ENCODE measurements around the gene DPP6.

Gene DPP6

DNA sequence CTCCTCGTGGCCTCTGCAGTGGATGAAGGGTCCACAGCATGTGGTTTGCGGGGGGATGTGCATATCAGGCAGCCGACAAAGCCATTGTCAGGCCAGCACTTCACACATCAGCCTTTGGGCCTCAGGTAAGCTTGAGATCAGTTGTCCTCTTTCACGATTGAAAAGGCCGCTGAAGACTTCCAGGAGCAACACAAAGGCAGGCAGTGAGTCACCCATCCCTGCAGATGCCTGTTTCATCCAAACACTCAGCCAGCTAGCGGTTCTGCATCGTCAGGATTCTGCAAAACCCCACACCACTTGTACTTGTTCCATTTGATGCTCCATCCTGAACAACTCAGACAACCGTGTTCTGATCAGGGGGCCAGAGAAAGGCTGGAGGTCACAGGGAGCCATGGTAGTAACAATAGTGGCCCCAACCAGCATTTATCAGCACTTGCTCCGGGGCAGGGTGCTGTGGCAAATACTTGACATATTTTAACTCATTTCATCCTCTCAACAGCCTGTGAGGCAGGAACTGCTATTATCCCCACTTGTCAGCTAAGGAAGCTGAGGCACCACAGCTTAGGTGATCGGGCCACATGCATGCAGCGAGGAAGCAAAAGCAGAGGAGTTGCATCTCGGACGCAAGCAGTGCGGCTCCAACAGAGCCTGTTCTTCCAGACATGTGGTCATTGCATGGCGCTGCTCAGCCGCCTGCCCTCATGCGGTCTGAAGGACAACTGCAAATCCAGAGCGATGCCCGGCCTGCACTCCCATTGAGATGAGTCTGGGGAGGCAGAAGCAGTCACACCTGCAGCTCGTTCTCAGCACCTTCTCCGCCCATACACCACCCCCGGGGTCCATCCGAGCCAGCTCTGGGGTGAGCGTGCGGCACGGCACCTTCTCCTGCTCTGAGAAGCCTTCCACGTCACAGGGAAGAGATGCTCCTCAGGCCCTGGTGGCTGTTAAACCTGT, 805.8 kb downstream of the DPP6 start:
- no peak for DNase-seq (ENCODE audit: low read depth in 2 of 2)

DNA sequence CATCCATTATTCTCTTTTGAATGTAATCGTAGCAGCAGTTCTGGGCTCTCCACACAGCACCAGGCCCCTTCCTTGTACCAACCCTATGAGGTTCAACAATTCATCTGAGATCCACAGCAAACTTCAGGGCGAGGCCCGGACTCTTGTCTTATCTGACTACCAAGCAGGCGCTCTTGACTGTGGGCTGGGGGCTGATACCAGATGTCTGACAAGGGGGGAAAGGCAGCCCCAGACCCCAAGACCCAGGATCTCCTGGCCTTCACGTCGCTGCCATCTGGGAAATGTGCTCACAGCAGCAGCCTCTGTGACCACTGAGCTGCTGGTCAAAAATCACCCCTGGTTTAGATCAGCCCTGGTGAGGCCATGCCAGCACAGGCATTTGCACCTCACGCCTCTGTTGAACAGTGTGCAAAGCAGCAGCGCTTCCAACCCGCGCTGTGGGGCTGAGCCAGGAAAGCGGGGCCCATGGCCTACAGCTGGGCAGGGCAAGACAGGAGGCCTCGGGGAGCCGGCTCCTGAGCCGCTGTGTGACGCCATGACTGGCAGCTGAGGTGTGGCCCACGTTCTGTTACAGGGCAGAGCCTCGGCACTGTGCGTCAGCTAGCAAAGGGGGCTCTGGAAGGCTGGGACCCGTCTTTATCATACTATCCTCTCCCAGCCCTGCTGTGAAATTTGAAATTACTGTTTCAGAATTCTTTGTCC, 806.8 kb downstream of the DPP6 start:
- no peak for DNase-seq (ENCODE audit: low read depth in 2 of 2)

DNA sequence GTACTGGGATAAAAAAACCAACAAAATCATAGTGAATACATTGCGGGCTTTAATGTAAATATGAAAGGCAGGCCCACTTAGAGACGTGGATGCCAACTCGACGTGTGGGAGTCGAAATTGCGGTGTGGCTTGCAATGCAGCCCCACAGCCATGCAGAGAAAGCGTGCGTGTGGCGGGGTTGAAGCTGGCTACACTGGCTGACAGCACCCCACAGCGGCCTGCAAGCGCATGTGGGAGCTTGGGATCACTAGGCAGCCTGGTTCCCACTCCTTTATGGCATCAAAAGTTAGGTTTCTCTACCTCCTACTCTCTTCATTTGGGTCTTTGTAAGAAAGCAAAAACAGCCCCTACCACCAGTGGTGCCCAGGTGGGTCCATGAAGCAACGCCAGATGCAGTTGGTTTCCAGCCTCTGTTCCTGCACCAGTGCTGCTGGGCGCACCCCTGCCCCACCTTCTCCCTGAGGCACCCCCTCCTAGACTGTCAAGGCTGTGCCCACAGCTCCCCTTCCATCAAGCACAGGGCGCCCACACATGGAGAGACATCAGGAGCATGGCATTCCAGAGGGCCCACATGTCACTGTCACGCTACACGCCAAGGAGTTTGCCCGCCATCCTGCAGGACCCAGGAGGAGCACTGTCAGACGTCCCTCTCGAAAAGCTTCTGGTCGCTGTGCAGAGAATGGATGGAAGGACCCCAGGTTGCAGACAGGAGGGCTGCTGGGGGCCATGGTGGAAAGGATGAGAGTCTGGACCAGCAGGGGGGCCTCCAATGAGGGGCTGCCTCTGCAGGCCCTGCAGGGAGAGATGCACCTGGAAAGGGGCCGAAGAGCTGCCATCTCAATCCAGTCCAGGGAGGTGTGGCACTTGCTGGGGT, 807.8 kb downstream of the DPP6 start:
- no peak for DNase-seq (ENCODE audit: low read depth in 2 of 2)

DNA sequence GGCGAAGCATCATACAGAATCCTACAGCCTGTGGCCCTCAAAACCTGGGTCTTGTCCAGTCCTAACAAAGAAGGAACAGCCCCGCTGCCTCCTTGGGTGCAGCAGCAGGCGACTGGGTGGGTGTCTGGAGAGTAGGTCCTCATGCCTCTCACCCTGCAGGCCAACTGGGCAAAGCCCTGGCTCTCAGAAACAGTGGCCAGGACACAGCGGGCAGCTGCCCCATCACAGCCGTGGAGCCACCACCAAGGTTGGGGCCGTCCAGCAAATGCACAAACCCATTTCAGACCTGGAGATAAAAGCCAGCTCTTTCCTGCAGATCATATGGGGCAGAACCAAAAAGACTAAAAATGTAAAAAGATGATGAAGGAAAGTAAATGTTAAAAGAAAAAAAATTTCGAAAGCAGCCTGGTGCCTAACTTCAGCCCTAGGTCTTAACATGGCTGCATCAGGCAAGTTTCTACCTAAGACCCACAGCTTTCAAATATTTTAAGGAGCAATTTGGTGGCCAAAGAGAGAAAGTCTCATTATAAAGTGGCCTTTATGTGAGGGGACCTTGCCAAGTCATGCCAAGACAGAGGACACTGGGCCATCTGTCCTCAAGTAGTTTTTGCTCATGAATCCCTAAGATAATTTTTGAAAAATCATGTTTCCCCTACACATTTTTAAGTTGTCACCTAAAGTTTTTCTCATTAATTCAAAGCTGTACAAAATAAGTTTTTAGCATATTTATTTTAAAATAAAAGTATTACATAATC, 808.6 kb downstream of the DPP6 start:
- DNase-seq (ENCODE audit: low read depth in 2 of 2), result no peak

DNA sequence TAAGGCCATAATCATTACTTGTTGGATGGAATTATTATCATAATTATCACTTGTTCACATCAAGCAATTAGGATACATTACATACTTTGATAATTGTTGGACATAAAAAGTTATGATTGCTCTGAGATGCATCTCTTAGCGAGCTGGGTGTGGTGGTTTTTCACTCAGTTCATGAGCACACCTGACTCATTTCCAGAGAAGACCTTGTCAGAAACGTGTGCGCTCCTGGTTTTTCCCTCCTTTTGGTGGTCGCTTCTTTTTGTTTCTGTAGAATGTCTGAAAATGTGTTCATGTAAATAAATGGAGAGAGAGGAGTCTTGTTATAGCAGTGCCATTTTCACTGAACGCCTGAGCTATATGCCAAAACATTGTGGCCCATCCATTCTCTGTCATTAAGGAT, 809.4 kb downstream of the DPP6 start:
- DNase-seq (ENCODE audit: low read depth in 2 of 2), result no peak

DNA sequence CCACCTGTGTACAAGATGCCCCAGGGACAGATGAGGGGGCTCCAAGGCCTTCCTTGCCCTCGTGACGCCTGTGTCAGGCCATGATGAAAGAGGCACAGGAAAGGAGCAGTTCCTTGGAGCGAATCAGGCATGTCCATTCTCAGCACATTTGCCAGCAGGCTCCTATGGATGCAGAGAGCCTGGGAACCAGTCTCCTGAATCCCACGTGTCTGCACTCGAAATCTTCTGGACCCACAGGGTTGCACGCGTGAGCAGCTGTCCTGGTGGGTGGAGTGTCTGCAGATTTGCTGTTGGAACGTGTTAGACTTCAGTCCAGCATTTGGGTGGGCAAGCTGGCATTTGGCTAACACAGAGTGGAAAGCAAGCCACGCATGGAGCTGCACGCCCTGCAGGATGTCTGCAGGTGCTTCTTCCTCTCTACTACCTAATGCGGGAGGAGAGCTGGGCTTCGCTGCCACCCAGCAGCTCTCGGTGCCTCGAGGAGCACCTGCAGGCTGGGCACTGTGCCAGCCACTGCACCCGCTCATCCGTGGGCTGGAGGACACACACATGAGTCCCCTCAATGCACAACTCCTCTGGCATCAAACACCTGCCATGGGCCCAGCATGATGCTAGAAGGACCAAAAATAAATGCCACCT, 810.1 kb downstream of the DPP6 start:
- no peak for DNase-seq (ENCODE audit: low read depth in 2 of 2)

DNA sequence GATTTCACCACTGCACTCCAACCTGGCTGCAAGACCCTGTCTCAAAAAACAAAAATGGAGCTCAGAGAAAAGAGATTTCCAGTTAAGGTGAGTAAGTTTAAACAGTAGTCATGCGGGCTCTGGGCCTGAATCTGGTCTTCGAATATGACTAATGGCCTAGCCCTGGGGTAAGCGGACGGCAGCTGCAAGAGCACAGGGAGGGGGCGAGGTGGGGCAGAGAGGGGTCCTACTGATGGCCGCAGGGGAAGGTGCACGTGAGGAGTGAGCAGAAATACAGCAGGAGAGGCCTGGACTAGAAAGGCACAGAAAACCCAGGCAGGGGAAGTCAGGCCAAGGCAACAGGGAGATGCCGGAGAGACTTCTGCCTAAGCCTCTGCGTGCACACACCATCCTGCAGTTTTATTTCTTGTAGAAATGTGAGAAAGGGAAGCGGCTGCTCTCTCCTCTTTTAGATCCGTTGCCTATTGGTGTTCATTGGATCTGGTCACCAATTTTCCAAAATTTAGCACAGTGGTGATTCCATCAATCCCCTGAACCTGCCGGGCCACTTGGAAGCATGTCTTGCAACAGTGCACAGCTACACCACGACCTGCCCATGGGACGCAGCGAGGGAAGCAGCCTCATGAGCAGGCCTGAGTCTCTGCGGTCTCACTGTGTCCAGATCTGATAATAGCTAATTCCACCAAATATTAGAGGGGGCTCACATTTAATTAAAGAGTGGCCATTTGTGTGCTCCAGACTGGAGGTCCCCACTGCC, 811.7 kb downstream of the DPP6 start:
- DNase-seq (ENCODE audit: low read depth in 2 of 2), result no peak

DNA sequence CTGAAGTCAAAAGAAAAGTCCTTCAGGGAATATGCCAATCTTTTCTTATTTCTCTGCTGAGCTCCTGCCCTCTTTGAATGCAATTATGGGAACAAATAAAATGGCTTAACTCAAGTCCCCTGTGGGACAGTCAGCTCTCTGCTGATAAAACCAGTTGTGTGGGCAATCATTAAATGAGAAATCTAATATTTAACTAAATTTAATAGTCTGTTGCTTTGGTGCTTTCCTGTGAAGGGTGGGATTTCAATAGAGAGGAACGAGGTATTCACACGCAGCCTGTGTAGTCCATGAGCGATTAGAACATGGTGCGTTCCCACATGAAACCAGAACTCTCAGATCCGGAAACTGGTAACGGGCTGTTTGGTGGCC, 812.3 kb downstream of the DPP6 start:
- DNase-seq (ENCODE audit: low read depth in 2 of 2), result no peak

DNA sequence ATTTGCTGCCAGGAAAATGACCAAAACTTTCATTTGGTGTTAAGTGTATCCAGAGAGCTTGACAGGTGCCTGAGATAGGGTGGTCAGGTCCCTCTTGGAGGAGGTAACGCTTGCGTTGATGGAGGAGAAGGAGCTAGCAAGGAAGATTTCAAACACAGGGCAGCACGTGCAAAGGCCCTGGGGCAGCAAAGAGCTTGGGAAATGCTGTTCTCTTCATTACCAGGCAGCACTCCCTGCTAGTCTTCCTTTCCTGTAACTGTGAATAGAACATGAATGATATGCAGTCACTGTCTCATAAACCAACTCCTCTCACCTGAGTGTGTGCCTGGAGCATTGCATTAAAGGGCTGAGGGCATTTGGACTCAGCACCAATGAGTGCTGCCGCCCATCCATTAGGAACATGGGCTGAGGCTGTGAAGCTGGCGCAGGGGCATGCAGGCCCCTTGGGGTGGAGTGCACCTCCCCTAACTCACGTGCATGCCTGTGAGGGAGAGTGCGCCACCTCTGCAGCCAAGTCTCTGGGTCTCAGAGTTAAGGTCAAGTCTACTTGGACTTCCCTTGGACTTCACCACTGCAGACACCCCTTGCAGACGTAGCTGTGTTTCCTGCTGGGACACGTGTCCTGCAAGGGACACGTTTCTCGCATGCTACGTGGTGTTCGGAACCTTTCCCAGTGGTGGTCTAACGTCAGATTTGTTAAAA, 813.9 kb downstream of the DPP6 start:
- no peak for DNase-seq (ENCODE audit: low read depth in 2 of 2)

DNA sequence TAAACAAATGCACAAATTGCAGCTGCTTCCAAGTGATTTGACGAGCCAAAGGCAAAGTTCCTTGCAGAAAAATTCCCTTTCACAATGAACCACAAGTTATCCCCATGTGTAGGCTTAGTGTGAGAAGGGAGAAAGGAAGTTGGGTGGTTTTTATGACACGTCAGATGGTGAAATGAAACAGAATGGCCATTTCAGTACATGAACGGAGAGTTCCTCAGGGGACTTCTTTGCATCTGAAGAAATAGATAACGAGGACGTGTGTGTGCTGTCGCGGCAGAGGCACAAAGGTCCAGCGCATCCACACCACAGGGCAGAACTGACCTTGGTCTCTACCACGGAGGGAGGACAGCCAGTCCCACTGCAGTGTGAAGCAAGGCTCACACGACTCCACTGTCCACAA, 814.9 kb downstream of the DPP6 start:
- DNase-seq (ENCODE audit: low read depth in 2 of 2), result no peak

DNA sequence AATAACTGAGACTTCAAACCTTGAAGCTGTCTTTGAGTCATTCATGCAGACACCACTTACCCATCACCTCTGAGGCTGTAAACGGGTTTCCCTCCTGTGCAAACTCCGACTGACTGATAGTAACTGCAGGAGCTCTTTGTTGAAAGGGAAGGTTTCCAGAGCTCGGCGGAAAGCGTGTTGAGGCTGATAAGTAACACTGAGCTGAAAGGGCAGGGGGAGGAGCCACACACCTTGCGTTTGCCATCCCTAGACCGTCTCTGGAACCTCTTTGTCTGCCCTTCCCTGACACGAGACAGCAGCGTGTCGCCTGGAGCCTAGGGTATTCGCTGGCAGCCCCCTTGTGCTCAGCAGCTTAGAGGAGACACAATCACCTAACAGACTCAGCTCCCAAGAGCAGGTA, 816.7 kb downstream of the DPP6 start:
- DNase-seq (ENCODE audit: low read depth in 2 of 2), result no peak

DNA sequence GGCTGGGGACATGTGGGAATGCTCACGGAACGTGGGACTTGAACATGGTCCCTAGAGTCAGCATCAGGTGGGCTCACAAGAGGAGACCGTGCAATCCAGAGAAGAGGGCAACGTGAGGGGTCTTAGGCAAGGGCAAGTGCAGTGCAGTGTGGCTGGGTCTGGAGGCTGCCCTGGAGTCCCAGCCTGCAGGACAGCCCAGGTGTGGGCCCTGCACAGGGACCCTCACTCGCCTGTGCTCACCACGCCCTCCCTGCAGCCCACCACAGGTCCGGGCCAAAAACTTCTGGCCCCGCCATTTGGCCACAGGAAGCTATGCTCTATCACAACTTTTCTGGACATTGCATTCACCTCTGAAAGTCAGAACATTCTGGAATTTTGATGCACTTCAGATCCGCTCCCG, 817.2 kb downstream of the DPP6 start:
- DNase-seq (ENCODE audit: low read depth in 2 of 2), result no peak

DNA sequence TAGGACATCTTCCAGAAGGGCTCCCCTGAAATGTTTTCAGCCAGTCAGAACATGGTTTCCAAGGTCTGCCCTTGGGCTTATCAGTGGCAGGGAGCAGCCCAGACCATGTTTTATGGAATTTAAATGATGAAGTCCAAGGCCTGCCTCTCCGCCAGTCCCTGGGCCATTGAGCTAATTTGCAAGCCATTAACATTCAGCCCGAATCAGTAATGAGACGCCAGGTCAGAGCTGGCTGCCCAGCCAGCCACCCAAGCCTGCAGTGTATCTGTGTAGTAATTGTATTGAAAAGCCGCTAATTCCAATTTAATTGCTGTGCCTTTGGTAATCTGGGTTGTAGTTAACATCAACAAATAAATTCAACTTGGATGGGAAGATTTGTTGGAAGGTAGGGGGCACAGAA, 819.3 kb downstream of the DPP6 start:
- DNase-seq (ENCODE audit: low read depth in 2 of 2), result no peak

DNA sequence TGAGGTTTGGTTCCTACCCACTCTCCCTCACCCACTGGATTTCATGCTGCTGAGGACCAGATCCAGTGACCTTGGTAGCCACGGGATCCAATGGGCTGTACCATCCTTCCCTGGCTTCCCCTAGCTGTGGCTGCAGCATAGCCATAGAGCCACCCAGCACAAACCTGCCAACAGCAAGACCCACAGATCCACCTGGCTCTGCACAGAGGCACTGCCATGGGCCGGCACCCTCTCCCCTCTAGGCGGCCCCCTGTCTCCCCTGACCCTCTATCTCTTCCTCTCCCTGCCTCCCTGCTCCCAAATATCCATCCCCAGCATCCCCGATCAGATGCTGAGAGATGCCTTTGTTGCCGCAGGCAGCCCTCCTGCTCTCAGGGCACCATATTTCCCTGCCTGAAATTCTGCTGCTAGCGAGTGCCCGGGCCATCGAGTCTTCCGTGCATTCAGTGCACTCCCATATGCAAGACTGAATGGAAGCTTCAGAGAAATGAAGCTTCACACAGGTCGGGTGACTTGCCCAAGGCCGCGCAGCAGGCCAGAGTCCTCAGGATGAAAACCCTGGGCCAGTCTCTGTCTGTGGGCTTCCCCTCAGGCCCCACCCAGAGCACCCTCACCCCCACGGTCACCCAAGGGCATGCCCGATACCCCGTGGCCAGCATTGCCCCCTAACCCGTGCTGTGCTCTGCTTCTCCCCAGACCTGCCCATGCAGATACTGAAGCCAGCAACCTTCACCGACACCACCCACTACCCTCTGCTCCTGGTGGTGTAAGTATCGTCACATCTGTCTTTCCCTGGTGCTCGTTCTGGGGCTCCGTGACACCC, 819.9 kb downstream of the DPP6 start:
- DNase-seq (ENCODE audit: low read depth in 2 of 2), result no peak

DNA sequence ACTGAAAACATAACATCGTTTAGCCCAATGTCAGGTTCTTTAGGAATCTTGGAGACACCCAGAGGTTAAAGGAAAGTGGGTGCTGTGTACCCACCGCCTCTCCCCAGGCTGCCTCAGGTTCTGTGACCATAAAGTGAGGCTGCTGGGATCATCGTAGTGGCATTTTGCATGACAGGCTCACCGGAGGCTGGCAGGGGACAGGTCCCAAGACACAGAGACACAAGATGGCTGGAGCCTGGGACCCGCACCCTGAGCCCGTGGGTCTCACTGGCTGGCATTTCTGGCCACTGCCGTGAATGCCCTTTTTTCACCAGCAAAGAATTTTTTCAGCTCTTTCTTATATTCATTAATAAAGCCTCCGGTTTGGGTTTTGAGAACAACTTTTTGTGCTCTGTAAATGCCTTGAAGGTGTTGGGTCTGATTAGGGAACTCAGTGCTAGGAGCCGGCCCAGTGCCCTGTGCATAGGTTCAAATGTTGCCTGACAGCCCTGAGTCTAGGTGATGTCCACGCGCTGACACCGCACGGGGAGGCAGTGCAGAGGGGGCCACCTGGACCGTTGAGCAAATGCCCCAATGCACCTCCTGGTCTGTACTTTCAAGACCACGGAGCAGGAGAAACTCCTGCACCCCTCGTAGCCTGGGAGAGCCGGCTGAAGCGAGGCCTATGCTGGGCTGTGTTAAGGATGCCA, 820.8 kb downstream of the DPP6 start:
- no peak for DNase-seq (ENCODE audit: low read depth in 2 of 2)

DNA sequence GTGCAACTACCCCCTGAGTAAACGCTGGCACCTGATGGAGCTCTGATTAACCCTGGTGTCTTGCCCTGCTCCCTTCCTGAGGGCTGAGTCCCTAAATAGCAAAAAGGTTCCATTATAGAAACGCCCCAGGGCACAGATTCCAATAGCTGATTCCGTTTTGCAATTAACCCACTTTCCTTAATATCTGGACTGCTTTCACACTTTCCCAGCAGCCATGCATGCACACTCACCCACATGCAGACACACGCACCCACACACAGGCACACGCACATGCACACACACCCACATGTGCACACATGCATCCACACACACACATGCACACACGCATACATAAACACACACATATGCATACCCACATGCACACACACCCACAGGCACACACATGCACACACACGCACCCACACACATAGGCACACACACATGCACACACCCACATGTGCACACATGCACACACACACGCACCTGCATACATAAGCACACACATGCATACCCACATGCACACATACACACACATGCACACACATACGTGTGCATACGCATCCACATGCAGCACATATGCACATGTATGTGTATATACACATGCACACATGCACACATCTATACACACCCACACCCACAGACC, 821.4 kb downstream of the DPP6 start:
- DNase-seq (ENCODE audit: low read depth in 2 of 2), result no peak

DNA sequence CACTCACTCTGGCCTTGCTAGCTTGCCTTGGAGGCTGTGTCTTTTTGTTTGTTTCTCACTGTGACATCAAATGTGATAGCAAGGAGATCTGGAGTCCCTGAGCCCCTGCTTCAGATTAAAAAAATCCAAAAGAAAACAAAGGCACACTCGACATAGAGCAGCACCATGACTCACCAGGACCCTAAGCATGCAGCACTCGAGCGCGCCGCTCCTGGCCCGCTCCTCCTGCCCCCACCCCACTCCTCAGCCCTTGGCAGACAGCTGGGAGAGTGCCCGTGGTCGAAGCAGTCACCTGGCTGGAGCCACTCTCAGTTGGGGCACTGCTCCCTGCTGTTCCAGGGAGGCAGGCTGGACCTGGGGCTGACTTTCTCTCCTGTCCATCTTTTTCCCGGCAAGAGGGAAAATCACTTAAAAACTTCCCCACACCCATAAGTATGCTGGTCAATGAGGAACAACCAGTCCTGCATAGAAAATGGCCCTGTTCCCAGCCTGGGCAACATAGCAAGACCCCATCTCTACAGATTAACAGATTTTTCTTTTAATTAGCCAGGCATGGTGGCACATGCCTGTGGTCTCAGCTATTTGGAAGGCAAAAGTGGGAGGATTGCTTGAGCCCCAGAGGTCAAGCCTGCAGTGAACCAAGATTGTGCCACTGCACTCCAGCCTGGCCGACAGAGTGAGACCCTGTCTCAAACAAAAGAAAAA, 822.4 kb downstream of the DPP6 start:
- DNase-seq (ENCODE audit: low read depth in 2 of 2), result no peak

All from stimulated activated CD4-positive, alpha-beta T cell treated with anti-CD3 and anti-CD28 coated beads, Interleukin-12 subunit alpha, Interleukin-12 subunit beta, amount 100 ng/mL, for 24 hours (primary cell).